ENCODE data around the gene TTC5.

DNA sequence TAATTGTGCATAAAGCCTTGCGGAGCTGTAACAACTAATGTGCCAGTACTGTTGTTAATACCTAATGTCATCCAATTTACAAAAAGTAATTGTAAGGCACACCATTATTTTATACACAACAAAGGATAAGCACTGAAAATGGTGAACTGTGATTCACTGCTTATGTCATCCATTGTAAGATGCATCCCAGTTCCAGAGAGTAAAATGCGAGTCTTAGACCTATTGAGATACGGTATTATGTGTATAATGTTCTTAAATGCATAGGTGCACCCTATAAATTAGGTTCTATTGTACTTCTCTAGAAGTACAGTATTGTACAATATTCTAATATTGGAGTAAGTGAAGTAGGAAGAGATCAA, 38.1 kb upstream of the TTC5 start:
- TF ChIP-seq, protein P1, sequence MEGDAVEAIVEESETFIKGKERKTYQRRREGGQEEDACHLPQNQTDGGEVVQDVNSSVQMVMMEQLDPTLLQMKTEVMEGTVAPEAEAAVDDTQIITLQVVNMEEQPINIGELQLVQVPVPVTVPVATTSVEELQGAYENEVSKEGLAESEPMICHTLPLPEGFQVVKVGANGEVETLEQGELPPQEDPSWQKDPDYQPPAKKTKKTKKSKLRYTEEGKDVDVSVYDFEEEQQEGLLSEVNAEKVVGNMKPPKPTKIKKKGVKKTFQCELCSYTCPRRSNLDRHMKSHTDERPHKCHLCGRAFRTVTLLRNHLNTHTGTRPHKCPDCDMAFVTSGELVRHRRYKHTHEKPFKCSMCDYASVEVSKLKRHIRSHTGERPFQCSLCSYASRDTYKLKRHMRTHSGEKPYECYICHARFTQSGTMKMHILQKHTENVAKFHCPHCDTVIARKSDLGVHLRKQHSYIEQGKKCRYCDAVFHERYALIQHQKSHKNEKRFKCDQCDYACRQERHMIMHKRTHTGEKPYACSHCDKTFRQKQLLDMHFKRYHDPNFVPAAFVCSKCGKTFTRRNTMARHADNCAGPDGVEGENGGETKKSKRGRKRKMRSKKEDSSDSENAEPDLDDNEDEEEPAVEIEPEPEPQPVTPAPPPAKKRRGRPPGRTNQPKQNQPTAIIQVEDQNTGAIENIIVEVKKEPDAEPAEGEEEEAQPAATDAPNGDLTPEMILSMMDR (conservative IDR thresholded peaks at IDR 0.05 in 1 of 2, IDR thresholded peaks at IDR 0.05 in 1 of 2; ENCODE audit: low read depth in 1 of 2, low read length in 2 of 2), result no peak
- no peak for TF ChIP-seq EZH2 (IDR thresholded peaks at IDR 0.05; ENCODE audit: low read length, missing control alignments)
